Mesenchymal stem cell (in vitro differentiated cells and primary cell): ENCODE data around the gene KIRREL3.

Source experiments
- DNase-seq: peaks from one replicate; pipeline ENCODE4 v3.0.0-alpha.2; 2013
- H2AFZ ChIP-seq: one replicate; pipeline ENCODE4 v1.6.1; 2013; ENCODE audit warnings: low read depth, mild to moderate bottlenecking, control low read depth, inconsistent platforms, low read length, moderate library complexity
- H2AK5ac ChIP-seq: 2 replicates; pipeline ENCODE4 v1.6.1; 2013; ENCODE audit warnings: low read length, moderate library complexity, mild to moderate bottlenecking, inconsistent platforms; ENCODE audit not compliant: severe bottlenecking
- H2BK120ac ChIP-seq: one replicate; pipeline ENCODE4 v1.6.1; 2013; ENCODE audit warnings: low read depth, mild to moderate bottlenecking, inconsistent platforms, low read length, moderate library complexity
- H2BK12ac ChIP-seq, 2 experiments: one replicate each; pipeline ENCODE4 v1.6.1; 2013; ENCODE audit warnings: inconsistent platforms in 2 of 2, low read length in 2 of 2, mild to moderate bottlenecking in 2 of 2, moderate library complexity in 2 of 2, control low read depth in 1 of 2
- H2BK15ac ChIP-seq: one replicate; pipeline ENCODE4 v1.6.1; 2013; ENCODE audit warnings: mild to moderate bottlenecking, low read depth, inconsistent platforms; ENCODE audit not compliant: poor library complexity, severe bottlenecking
- H2BK5ac ChIP-seq: 2 replicates; pipeline ENCODE4 v1.6.1; 2013; ENCODE audit warnings: low read depth, mild to moderate bottlenecking, low read length, control low read depth, inconsistent platforms; ENCODE audit not compliant: poor library complexity, severe bottlenecking
- H3K14ac ChIP-seq, 2 experiments: one replicate each; pipeline ENCODE4 v1.6.1; 2013; ENCODE audit warnings: inconsistent platforms in 2 of 2, low read length in 2 of 2, control low read depth in 1 of 2, mild to moderate bottlenecking in 1 of 2, moderate library complexity in 1 of 2
- H3K18ac ChIP-seq, 2 experiments: one replicate each; pipeline ENCODE4 v1.6.1; 2013; ENCODE audit warnings: inconsistent platforms in 2 of 2, low read length in 2 of 2, control low read depth in 1 of 2, low read depth in 1 of 2, mild to moderate bottlenecking in 1 of 2
- H3K23ac ChIP-seq, 2 experiments: one replicate each; pipeline ENCODE4 v1.6.1; 2013; ENCODE audit warnings: inconsistent platforms in 2 of 2, low read length in 2 of 2, mild to moderate bottlenecking in 2 of 2, moderate library complexity in 2 of 2, control low read depth in 1 of 2
- H3K27ac ChIP-seq: 2 replicates; pipeline ENCODE4 v1.5.1; 2013; ENCODE audit warnings: mild to moderate bottlenecking, moderate library complexity, low read length, control low read depth, inconsistent platforms; ENCODE audit not compliant: poor library complexity, severe bottlenecking
- H3K27me3 ChIP-seq, 2 experiments: 2 replicates each; pipeline versions ENCODE4 v1.6.1 to v1.7.0; 2013; ENCODE audit warnings: low read length in 2 of 2, mild to moderate bottlenecking in 2 of 2, moderate library complexity in 2 of 2, control low read depth in 1 of 2, inconsistent platforms in 1 of 2; ENCODE audit not compliant: control insufficient read depth in 1 of 2, insufficient read depth in 1 of 2
- H3K36me3 ChIP-seq, 2 experiments: 2 replicates each; pipeline versions ENCODE4 v1.6.1 to v1.7.0; 2013; ENCODE audit warnings: low read length in 2 of 2, control low read depth in 1 of 2, inconsistent platforms in 1 of 2, low read depth in 1 of 2, mild to moderate bottlenecking in 1 of 2; ENCODE audit not compliant: insufficient read depth in 2 of 2, control insufficient read depth in 1 of 2
- H3K4ac ChIP-seq, 2 experiments: one replicate each; pipeline ENCODE4 v1.6.1; 2013; ENCODE audit warnings: inconsistent platforms in 2 of 2, low read length in 2 of 2, mild to moderate bottlenecking in 2 of 2, moderate library complexity in 2 of 2, control low read depth in 1 of 2, low read depth in 1 of 2
- H3K4me1 ChIP-seq: 2 replicates; pipeline ENCODE4 v1.6.1; 2013; ENCODE audit warnings: low read depth, low read length, control low read depth; ENCODE audit not compliant: control insufficient read depth, insufficient read depth
- H3K4me2 ChIP-seq: 2 replicates; pipeline ENCODE4 v1.6.1; 2013; ENCODE audit warnings: low read length, mild to moderate bottlenecking, inconsistent platforms; ENCODE audit not compliant: poor library complexity, severe bottlenecking
- H3K4me3 ChIP-seq, 2 experiments: 2 replicates each; pipeline versions ENCODE4 v1.5.1 to v1.7.0; 2013; ENCODE audit warnings: low read length in 2 of 2, mild to moderate bottlenecking in 2 of 2, control low read depth in 1 of 2, low read depth in 1 of 2; ENCODE audit not compliant: insufficient read depth in 1 of 2
- H3K79me1 ChIP-seq: replicated peaks from 2 replicates; pipeline ENCODE4 v1.6.1; 2013; ENCODE audit warnings: mild to moderate bottlenecking, control low read depth, low read length, inconsistent platforms; ENCODE audit not compliant: poor library complexity, severe bottlenecking
- H3K9ac ChIP-seq: 2 replicates; pipeline ENCODE4 v1.7.0; 2013; ENCODE audit warnings: mild to moderate bottlenecking, low read length, moderate library complexity
- H3K9me3 ChIP-seq: 2 replicates; pipeline ENCODE4 v1.7.0; 2013; ENCODE audit warnings: mild to moderate bottlenecking, low read length; ENCODE audit not compliant: control insufficient read depth
- H4K8ac ChIP-seq: one replicate; pipeline ENCODE4 v1.6.1; 2013; ENCODE audit warnings: inconsistent platforms, mild to moderate bottlenecking, low read length, moderate library complexity
- H4K91ac ChIP-seq: one replicate; pipeline ENCODE4 v1.6.1; 2013; ENCODE audit warnings: mild to moderate bottlenecking, low read length, inconsistent platforms
- WGBS: methylation state at CpG from one replicate; pipeline ENCODE4 v1.1.7; 2013; ENCODE audit warnings: mixed read lengths; 5-methylcytosine and 5-hydroxymethylcytosine counted together

The KIRREL3 gene

DNA sequence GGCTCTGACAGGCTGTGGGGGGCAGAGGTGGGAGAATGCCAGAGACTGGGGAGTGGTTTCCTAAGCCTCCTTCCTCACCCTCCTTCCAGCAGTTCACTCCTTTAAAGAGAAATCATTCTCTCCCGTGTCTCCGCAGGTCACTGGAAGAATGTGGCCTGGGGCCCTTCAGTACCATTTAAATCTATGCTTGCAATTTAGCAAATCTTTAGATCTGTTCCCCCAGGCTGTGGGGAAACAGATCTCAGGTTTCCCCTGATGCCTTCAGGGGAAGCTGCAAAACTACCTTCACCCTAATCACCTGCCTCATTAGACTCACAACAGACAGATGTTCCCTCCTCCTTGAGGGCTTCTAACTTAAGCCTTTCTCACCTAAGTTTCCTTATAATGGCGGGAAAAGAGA is 55.3 kb downstream of the KIRREL3 start:
- no peak overlapping the region for H2BK120ac ChIP-seq
- H3K23ac ChIP-seq = no peak overlapping the region
- no peak overlapping the region for H3K9ac ChIP-seq
- H3K27ac ChIP-seq = no peak overlapping the region
- H2BK15ac ChIP-seq = no peak overlapping the region
- peaks cover 0 to 3% of the 10 kb centered on the region in 2 experiments for H3K36me3 ChIP-seq
- peaks cover 8% of the 10 kb centered on the region for H3K4me1 ChIP-seq
- H3K9me3 ChIP-seq = no peaks in the 10 kb centered on the region
- peaks cover 26% of the 10 kb centered on the region for H3K79me1 ChIP-seq
- H3K4ac ChIP-seq = no peak overlapping the region
- no peak overlapping the region for H2AFZ ChIP-seq
- no peak overlapping the region for H4K91ac ChIP-seq
- no peak overlapping the region for H3K4me2 ChIP-seq
- DNase-seq = no peak
- H3K27me3 ChIP-seq = no peaks in the 10 kb centered on the region
- H2BK12ac ChIP-seq = no peak overlapping the region
- no peak overlapping the region for H4K8ac ChIP-seq
- no peak overlapping the region for H3K18ac ChIP-seq
- H2AK5ac ChIP-seq = no peak overlapping the region
- no peak overlapping the region for H3K14ac ChIP-seq
- WGBS = 73% methylated on average over 3 of the region's 3 CpGs
- H3K4me3 ChIP-seq = no peak overlapping the region
- H2BK5ac ChIP-seq = no peak overlapping the region

DNA sequence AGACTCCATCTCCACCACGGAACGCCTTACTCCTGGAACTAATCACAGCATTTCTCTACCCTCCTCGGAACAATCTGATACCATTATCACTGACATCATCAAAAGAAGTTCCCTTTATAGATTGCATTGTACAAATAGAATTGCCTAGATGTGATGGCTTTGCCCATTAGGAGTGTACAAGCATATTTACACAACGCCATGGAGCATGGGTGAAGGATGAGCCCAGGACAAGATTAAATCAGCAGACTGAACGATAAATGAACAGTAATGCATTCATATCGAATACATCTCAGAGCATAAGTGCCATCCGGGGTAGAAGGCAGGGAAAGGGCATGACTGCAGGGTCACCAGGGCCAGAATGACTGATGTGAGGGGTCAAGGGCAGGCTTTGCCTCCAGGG is 57.3 kb downstream of the KIRREL3 start:
- H2BK15ac ChIP-seq = no peak overlapping the region
- no peak overlapping the region for H2AFZ ChIP-seq
- no peak overlapping the region for H4K91ac ChIP-seq
- H3K4me2 ChIP-seq = no peak overlapping the region
- no peak for DNase-seq
- H2BK12ac ChIP-seq = no peak overlapping the region
- H4K8ac ChIP-seq = no peak overlapping the region
- no peak overlapping the region for H3K23ac ChIP-seq
- H3K27ac ChIP-seq = no peak overlapping the region
- no peak overlapping the region for H3K4me3 ChIP-seq
- no peaks in the 10 kb centered on the region for H3K27me3 ChIP-seq
- no peak overlapping the region for H3K18ac ChIP-seq
- H2BK5ac ChIP-seq = no peak overlapping the region
- H3K79me1 ChIP-seq = peaks cover 32% of the 10 kb centered on the region
- H2AK5ac ChIP-seq = no peak overlapping the region
- H3K9ac ChIP-seq = no peak overlapping the region
- H3K9me3 ChIP-seq = no peaks in the 10 kb centered on the region
- H3K4ac ChIP-seq = no peak overlapping the region
- WGBS = 78% methylated on average over 6 of the region's 7 CpGs
- H2BK120ac ChIP-seq = no peak overlapping the region
- no peaks in the 10 kb centered on the region for H3K4me1 ChIP-seq
- H3K36me3 ChIP-seq = peaks cover 0 to 3% of the 10 kb centered on the region in 2 experiments
- H3K14ac ChIP-seq = no peak overlapping the region

DNA sequence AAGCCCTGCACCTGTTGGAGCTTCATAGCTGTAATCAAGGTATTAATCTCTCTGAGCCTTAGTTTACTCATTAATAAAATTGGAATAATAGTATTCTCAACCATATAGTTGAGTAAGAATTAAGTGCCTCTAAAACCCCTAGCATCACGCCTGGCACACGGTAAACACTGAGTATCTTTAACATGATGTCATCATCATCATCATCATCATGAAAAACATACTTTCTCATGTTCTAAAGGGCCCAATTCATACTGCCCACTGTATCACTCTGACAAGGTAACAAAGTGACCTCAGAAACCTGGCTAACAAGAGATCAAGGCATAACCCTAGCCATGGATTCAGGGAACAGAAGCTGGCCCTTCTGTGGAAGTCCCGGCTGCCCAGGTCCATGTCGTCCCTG is 58.4 kb downstream of the KIRREL3 start:
- Histone ChIP-seq H4K91ac (no peak overlapping the region), H2AFZ (no peak overlapping the region), H2BK120ac (no peak overlapping the region), H3K4me2 (no peak overlapping the region), H3K27me3 (no peaks in the 10 kb centered on the region), H2BK15ac (no peak overlapping the region), H3K27ac (no peak overlapping the region), H3K4me3 (no peak overlapping the region), H2AK5ac (no peak overlapping the region), H3K14ac (no peak overlapping the region), H3K4ac (no peak overlapping the region), H2BK12ac (no peak overlapping the region), H3K79me1 (peaks cover 33% of the 10 kb centered on the region), H3K36me3 (peaks cover 0 to 3% of the 10 kb centered on the region in 2 experiments), H3K18ac (no peak overlapping the region), H4K8ac (no peak overlapping the region), H3K9ac (no peak overlapping the region), H3K9me3 (no peaks in the 10 kb centered on the region), H3K23ac (no peak overlapping the region), H2BK5ac (no peak overlapping the region), H3K4me1 (no peaks in the 10 kb centered on the region)
- no peak for DNase-seq
- 75% methylated on average over 4 of the region's 4 CpGs for WGBS

DNA sequence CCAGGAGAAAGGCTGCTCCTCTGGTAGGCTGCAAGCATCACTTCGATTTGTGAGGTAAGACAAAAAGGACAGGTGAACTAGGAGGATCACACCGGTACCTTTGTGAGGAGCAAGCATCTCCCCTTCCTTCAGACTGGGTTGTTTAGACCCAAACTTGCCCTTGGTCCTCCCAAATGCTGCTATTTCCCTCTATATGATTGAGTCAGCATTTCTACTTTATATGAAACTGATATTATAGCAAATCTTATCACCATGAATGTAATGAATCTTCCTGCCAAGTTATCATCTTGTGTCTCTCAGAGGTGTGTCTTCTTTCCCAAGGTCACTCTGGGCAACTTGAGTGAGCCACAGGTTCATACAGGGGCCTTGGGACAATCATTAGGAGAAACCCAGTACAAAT is 61.0 kb downstream of the KIRREL3 start:
- H2BK15ac ChIP-seq = no peak overlapping the region
- no peak overlapping the region for H2AK5ac ChIP-seq
- no peak overlapping the region for H3K23ac ChIP-seq
- H2BK120ac ChIP-seq = no peak overlapping the region
- no peak overlapping the region for H3K4me2 ChIP-seq
- H3K27ac ChIP-seq = no peak overlapping the region
- H3K36me3 ChIP-seq = peaks cover 0 to 3% of the 10 kb centered on the region in 2 experiments
- H3K9ac ChIP-seq = no peak overlapping the region
- no peak overlapping the region for H3K14ac ChIP-seq
- no peak for DNase-seq
- no peaks in the 10 kb centered on the region for H3K4me1 ChIP-seq
- H3K27me3 ChIP-seq = no peaks in the 10 kb centered on the region
- H4K91ac ChIP-seq = no peak overlapping the region
- no peak overlapping the region for H4K8ac ChIP-seq
- H3K4ac ChIP-seq = no peak overlapping the region
- no peak overlapping the region for H2BK12ac ChIP-seq
- WGBS = 45% methylated on average over 2 of the region's 2 CpGs
- no peak overlapping the region for H2AFZ ChIP-seq
- no peak overlapping the region for H3K4me3 ChIP-seq
- no peaks in the 10 kb centered on the region for H3K9me3 ChIP-seq
- no peak overlapping the region for H2BK5ac ChIP-seq
- peaks cover 31% of the 10 kb centered on the region for H3K79me1 ChIP-seq
- no peak overlapping the region for H3K18ac ChIP-seq
